CD4-positive, alpha-beta T cell treated with Interleukin-6 for 4 hours (primary cell): ENCODE results near the gene PRPF18.

ENCODE experiments used
- DNase-seq: peaks from one replicate; pipeline ENCODE4 v3.0.0-alpha.2; 2020; ENCODE audit warnings: mixed read lengths

PRPF18 gene

DNA sequence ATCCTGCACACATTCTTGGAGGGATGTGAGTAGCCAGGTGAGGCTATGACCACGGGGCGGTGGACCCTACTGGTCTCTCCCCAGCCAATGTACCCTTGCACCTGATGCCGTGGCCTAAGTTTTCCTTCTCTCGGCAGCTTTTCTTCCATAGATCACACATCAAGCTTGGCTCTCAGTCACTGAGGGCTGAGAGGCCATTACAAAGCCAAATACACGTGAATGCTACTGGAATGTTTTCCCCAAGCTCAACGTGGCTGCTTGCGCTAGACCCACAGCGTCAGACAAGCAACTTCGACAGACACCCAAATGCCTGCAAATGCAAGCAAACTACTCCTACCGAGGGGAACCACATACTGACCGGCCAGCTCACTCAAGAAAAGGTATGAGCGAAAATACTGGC lies 83.1 kb downstream of the PRPF18 start:
- DNase-seq, result no peak

- DNase-seq, result no peak
Observed at GRCh38 chr10:13670311-13670710, 83.5 kb downstream of the PRPF18 start.

DNA sequence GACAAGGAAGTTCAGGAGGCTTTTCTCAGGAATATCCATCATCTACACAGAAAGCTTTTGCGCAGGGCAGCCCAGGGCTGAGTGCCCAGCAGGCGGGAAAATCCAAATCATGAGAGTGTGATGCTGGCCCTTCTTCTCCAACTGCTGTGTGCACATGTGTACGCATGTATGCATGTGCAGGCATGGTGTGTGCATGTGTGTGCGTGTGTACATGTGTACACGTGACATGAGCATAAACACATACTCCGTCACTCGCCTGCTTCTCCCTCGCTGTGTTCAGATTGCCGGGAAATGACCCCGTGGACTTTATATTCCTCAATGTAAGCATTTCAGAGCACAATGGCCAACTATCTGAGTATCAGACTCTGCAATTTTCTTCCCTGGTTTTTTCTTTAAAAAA lies 85.1 kb downstream of the PRPF18 start:
- DNase-seq, result no peak

GRCh38 chr10:13672548-13672947 lies 85.8 kb downstream of the PRPF18 start:
- DNase-seq, result no peak

- no peak for DNase-seq
Observed at GRCh38 chr10:13673156-13673555, 86.4 kb downstream of the PRPF18 start.

GRCh38 chr10:13674645-13675588 lies 88.2 kb downstream of the PRPF18 start:
- no peak for DNase-seq

DNA sequence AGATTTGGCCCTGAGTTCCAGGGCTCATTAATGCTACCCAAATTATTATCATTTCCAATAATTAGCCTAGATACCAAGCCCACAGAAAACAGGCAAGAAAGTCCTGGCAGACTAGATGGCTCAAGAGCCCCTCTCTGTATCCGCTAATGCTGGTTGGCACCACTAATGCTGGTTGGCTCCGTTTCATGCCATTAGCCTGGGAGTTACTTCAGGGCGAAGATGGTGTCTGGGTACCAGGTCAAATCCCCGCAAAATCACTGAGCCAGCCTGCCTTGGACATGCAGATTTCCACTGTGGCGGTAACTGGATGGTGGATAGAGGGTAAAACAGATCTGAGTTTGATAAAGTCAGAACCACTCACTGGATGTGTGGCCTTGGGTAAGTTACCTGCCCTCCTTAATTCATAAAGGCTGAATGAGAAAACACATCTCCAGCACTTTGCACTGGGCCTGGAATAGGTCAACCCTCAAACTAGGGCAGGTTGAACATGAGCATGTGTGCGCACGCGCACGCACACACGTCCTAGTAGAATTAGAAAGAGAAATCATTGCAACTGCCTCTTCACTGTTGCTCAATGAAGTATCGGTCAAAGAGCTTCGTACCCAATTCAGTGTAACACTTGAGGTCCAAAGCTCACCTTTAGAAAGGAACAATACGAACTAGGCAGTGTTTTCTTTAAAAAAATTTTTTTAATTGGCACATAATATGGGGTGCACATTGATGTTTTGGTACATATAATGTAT lies 91.5 kb downstream of the PRPF18 start:
- DNase-seq, result no peak
